Measurements from ENCODE around the gene OPTC. TPM values are rescaled to one million over a fixed set of nuclear protein-coding genes. Genes with fewer than 3 reads are reported as not detected.

The OPTC gene
- total and polyA plus RNA-seq, 11 donors, result not detected

- TF ChIP-seq CTCF (IDR thresholded peaks at IDR 0.05) (no peak), POLR2A (IDR thresholded peaks at IDR 0.05) (no peak)
- no peaks in the 10 kb centered on the region for H3K9me3 ChIP-seq
- H3K4me3 ChIP-seq, result no peak overlapping the region
- no peak overlapping the region for H3K27ac ChIP-seq
- H3K4me1 ChIP-seq, result peaks cover 0 to 34% (median 14%) of the 10 kb centered on the region in 12 donors
- ATAC-seq (no peak), DNase-seq (no peak)
- no peaks in the 10 kb centered on the region for H3K27me3 ChIP-seq
- intact Hi-C loops (cut with DNase I), result no loop called here
- WGBS, 4 donors, result 89 to 94% (median 94%) methylated on average over 10 of the region's 10 CpGs
- no peaks in the 10 kb centered on the region for H3K36me3 ChIP-seq
These were observed 25.3 kb downstream of the OPTC start for GRCh38 chr1:203519053-203519840.

DNA sequence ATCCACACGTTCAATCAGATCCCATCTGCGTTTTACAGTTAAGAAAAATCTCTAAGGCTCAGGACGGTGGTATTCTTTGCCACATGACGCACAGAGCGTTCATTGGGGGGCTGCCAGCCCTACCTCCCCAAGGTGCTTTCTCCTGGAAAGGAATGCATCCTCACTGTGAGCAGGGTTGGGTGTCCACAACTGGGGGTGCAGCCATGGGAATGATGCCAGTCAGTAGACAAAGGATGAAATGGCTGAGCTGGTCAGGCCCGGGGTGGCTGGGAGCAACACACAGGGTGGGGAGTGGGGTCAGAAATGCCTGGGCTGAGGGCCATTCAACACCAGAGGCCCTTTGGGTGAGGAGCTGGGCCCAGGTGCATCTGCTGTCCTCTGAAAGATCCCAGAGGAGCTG, 25.9 kb downstream of the OPTC start:
- TF ChIP-seq CTCF (IDR thresholded peaks at IDR 0.05) (no peak), POLR2A (IDR thresholded peaks at IDR 0.05) (no peak)
- 93 to 97% (median 95%) methylated on average over 6 of the region's 6 CpGs for WGBS, 4 donors
- H3K9me3 ChIP-seq, result no peaks in the 10 kb centered on the region
- intact Hi-C loops (cut with DNase I), result loop anchor here in 1 of 10 donors (5.0 kb wide), 1 partner anchor 37 kb away; no protein-coding TSS in a partner anchor
- H3K4me1 ChIP-seq, result peaks cover 0 to 40% (median 20%) of the 10 kb centered on the region in 12 donors
- no peaks in the 10 kb centered on the region for H3K27me3 ChIP-seq
- no peak overlapping the region for H3K4me3 ChIP-seq
- no peaks in the 10 kb centered on the region for H3K36me3 ChIP-seq
- DNase-seq (no peak), ATAC-seq (no peak)
- no peak overlapping the region for H3K27ac ChIP-seq

- no peak for DNase-seq
- H3K4me3 ChIP-seq, result no peak overlapping the region
- H3K4me1 ChIP-seq, result peaks cover 0 to 44% (median 20%) of the 10 kb centered on the region in 12 donors
- intact Hi-C loops (cut with DNase I), result loop anchor here in 1 of 10 donors (5.0 kb wide), 1 partner anchor 37 kb away; no protein-coding TSS in a partner anchor
- H3K27me3 ChIP-seq, result no peaks in the 10 kb centered on the region
- TF ChIP-seq CTCF (IDR thresholded peaks at IDR 0.05) (no peak), POLR2A (IDR thresholded peaks at IDR 0.05) (no peak)
- no peak for ATAC-seq
- H3K9me3 ChIP-seq, result no peaks in the 10 kb centered on the region
- H3K27ac ChIP-seq, result no peak overlapping the region
- H3K36me3 ChIP-seq, result no peaks in the 10 kb centered on the region
- WGBS, 4 donors, result 45 to 78% (median 67%) methylated on average over 5 of the region's 5 CpGs
These were observed 26.4 kb downstream of the OPTC start for GRCh38 chr1:203520315-203520714.

GRCh38 chr1:203521074-203521794, 27.3 kb downstream of the OPTC start:
- DNase-seq (no peak), ATAC-seq (peak; percentile 4 to 26 (median 8))
- Histone ChIP-seq H3K36me3 (no peaks in the 10 kb centered on the region), H3K27ac (peak overlapping the region in 4 of 12 donors; percentile 2 to 26 (median 18)), H3K4me1 (peaks cover 0 to 45% (median 20%) of the 10 kb centered on the region in 12 donors), H3K27me3 (no peaks in the 10 kb centered on the region), H3K9me3 (no peaks in the 10 kb centered on the region), H3K4me3 (no peak overlapping the region)
- TF ChIP-seq CTCF (IDR thresholded peaks at IDR 0.05) (no peak), POLR2A (IDR thresholded peaks at IDR 0.05) (no peak)
- intact Hi-C loops (cut with DNase I), result loop anchor here in 1 of 10 donors (5.0 kb wide), 1 partner anchor 36 kb away; no protein-coding TSS in a partner anchor
- WGBS, 4 donors, result 68 to 82% (median 71%) methylated on average over 10 of the region's 10 CpGs

Data from heart left ventricle (tissue), 16 donors.